ENCODE data around the gene PDLIM1. TPM values are rescaled to one million over a fixed set of nuclear protein-coding genes. Genes with fewer than 3 reads are reported as not detected.

The PDLIM1 gene
- total and polyA plus RNA-seq, 2 of the 13 experiments (the other 11 are each of a cell fraction or from before 2014, with no cell fraction given), result 119 to 123 TPM

DNA sequence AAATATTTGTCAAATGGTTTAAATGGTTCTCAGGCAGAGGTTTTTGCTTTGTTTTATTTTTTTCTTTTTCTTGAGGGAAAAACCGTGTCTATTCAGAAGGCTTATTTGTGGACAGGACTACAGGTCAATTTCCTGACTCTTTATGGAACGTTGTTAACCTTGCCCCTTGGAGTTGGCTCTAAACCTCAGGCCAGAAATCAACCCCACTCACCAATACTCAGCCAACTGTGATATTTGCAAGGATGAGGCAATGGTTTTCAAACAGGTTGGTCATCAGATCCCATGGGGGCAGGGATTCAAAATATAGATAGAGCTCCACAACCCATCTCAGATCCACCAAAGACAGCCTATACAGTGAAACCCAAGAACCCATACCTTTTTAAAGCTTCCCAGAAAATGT lies 10.2 kb downstream of the PDLIM1 start (continued):
- TF ChIP-seq KIAA2018 (CRISPR knock-in tag; IDR thresholded peaks at IDR 0.05; ENCODE audit: borderline replicate concordance) (no peak), NR2F2 (IDR thresholded peaks at IDR 0.05; ENCODE audit: borderline replicate concordance, low read depth) (peak; percentile 25; the same call in 1 of the 2 replicates), ZNF276 (CRISPR knock-in tag; IDR thresholded peaks at IDR 0.05; ENCODE audit: low read depth) (no peak), ZSCAN5A (CRISPR knock-in tag; IDR thresholded peaks at IDR 0.05; ENCODE audit: borderline replicate concordance) (no peak), HOXA5 (CRISPR knock-in tag; IDR thresholded peaks at IDR 0.05) (no peak), ZNF788 (CRISPR knock-in tag; IDR thresholded peaks at IDR 0.05; ENCODE audit: borderline replicate concordance) (no peak), ZNF644 (CRISPR knock-in tag; IDR thresholded peaks at IDR 0.05; ENCODE audit: low read depth) (peak; percentile 91), ZBTB21 (CRISPR knock-in tag; IDR thresholded peaks at IDR 0.05) (no peak), SP2 (CRISPR knock-in tag; IDR thresholded peaks at IDR 0.05) (no peak), PITX1 (CRISPR knock-in tag; IDR thresholded peaks at IDR 0.05) (0 out of 2 replicates have a peak, but pooled peaks have one; percentile 19), TMF1 (CRISPR knock-in tag; IDR thresholded peaks at IDR 0.05; ENCODE audit: low read depth) (no peak), MED1 (CRISPR knock-in tag; IDR thresholded peaks at IDR 0.05) (no peak), HNRNPK (IDR thresholded peaks at IDR 0.05; ENCODE audit: low read depth, low read length, poor library complexity, severe bottlenecking) (no peak), CHD4 (IDR thresholded peaks at IDR 0.05; ENCODE audit: borderline replicate concordance, low read length) (no peak), BRCA1 (CRISPR knock-in tag; IDR thresholded peaks at IDR 0.05) (no peak), ZFP41 (CRISPR knock-in tag; IDR thresholded peaks at IDR 0.05; ENCODE audit: borderline replicate concordance) (no peak), ARNT (IDR thresholded peaks at IDR 0.05) (no peak)
- TF ChIP-seq, protein P1, sequence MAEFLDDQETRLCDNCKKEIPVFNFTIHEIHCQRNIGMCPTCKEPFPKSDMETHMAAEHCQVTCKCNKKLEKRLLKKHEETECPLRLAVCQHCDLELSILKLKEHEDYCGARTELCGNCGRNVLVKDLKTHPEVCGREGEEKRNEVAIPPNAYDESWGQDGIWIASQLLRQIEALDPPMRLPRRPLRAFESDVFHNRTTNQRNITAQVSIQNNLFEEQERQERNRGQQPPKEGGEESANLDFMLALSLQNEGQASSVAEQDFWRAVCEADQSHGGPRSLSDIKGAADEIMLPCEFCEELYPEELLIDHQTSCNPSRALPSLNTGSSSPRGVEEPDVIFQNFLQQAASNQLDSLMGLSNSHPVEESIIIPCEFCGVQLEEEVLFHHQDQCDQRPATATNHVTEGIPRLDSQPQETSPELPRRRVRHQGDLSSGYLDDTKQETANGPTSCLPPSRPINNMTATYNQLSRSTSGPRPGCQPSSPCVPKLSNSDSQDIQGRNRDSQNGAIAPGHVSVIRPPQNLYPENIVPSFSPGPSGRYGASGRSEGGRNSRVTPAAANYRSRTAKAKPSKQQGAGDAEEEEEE (CRISPR knock-in tag; IDR thresholded peaks at IDR 0.05; ENCODE audit: borderline replicate concordance), result no peak
